Astrocyte (in vitro differentiated cells and primary cell): ENCODE results near the gene MNT.

Source experiments
- CTCF ChIP-seq: IDR thresholded peaks from 2 replicates; pipeline ENCODE4 v1.5.1; 2011; ENCODE audit warnings: low read depth, mild to moderate bottlenecking, inconsistent platforms, low read length, moderate library complexity; ENCODE audit not compliant: insufficient read depth
- EZH2 ChIP-seq: IDR thresholded peaks from 2 replicates; pipeline ENCODE4 v1.6.1; 2012; ENCODE audit warnings: mild to moderate bottlenecking, low read length, inconsistent platforms; ENCODE audit not compliant: insufficient read depth

DNA sequence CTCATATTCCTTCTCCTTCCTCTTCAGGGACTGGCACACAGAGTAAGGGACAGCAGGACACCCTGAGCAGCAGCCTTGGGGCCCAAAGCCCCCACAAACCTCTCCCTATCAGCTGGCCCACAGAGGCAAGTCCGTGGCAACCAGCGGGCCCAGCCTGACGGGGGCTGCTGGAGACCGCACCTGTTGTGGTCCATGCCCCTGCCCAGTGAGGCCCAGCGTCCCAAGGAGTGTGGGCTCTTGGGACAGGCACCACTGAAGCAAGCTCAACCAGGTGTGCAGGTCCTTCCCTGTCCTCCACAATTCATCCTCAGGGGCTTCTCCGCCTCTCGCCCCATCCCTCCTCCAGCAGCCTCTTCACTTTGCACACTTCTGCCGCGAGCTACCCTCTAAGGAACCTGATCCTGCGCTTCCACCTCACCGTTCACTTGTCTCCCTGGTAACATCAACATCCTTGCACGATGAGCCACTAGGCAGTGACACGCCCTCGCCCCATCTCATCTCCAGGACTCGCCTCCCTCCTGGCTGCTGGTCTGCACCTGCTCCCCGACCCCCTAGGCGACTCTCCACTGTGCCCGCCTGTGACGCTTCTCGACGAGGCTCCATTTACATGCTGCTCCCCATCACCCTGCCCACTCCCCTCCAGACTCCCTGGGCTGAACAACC is 12.7 kb downstream of the MNT start:
- no peak for TF ChIP-seq CTCF
- TF ChIP-seq EZH2, result no peak
